OCI-LY7 (cell line): ENCODE data around the gene WDR91.

ENCODE experiments used
- CTCF ChIP-seq: fragments of 200-600 bp; sonication (generic); conservative IDR thresholded peaks from 2 replicates; pipeline ENCODE4 v1.5.1; 2014; ENCODE audit warnings: mild to moderate bottlenecking, antibody characterized with exemption, low read length, moderate library complexity, mixed read lengths
- EZH2phosphoT487 ChIP-seq: fragments of 200-600 bp; sonication (generic); IDR thresholded peaks from 2 replicates; pipeline ENCODE4 v1.6.1; 2018; ENCODE audit warnings: low read depth, borderline replicate concordance, mild to moderate bottlenecking, mixed run types, antibody characterized with exemption, low read length, moderate library complexity, mixed read lengths

- TF ChIP-seq CTCF: no peak
- no peak for TF ChIP-seq EZH2phosphoT487
Measured at GRCh38 chr7:135235841-135236240, 24.5 kb upstream of the WDR91 start.
